Erythroblast (primary cell): ENCODE results near the gene CACNA1D.

Experiments
- GATA1 ChIP-seq: IDR thresholded peaks from 2 replicates; pipeline ENCODE4 v1.6.1; 2011; ENCODE audit warnings: low read depth, mild to moderate bottlenecking, control low read depth, low read length, moderate library complexity
- POLR2A ChIP-seq: IDR thresholded peaks from 2 replicates; pipeline ENCODE4 v1.6.1; 2011; ENCODE audit warnings: mild to moderate bottlenecking, low read length

DNA sequence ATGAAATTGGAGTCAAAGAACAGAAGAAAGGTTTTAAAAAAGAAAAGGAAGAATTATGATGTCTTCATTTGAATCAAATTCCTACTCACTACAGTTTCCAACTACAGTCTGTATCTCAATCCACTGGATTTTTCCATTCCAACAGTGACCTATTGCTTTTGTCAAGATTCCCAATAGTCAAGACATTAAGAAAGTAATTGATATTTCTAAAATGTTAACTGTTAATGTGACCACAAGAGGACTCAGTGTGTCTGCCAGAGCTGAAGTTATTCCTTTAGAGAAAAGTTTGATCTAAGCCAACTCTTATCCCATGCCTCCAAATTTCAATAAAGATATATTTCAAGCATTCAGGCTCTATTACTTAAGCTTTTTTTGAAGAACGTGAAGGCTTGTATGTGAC is 163.2 kb downstream of the CACNA1D start:
- TF ChIP-seq POLR2A: no peak
- no peak for TF ChIP-seq GATA1
